Fibroblast of villous mesenchyme (primary cell): ENCODE measurements around the gene METTL22. TPM values are rescaled to one million over a fixed set of nuclear protein-coding genes. Genes with fewer than 3 reads are reported as not detected.

Source experiments
- DNase-seq: peaks from one replicate; pipeline ENCODE4 v3.0.0-alpha.2; 2010; ENCODE audit warnings: low read depth
- H3K4me3 ChIP-seq: 2 replicates; pipeline ENCODE4 v1.5.1; 2011; ENCODE audit warnings: low read depth, mild to moderate bottlenecking, low read length
- total RNA-seq: library from RNA; depleted of rRNA; stranded (reverse); fragments of >200 nt; gene quantifications from 2 replicates; pipeline ENCODE4 v1.2.3, GENCODE V29; 2012
- TF ChIP-seq, protein P1 (sequence below): IDR thresholded peaks from 2 replicates; pipeline ENCODE4 v1.5.1; 2012; ENCODE audit warnings: low read depth, mild to moderate bottlenecking, low read length; ENCODE audit not compliant: insufficient read depth

The METTL22 gene
- total RNA-seq, 1 donor, result 22.5 TPM

DNA sequence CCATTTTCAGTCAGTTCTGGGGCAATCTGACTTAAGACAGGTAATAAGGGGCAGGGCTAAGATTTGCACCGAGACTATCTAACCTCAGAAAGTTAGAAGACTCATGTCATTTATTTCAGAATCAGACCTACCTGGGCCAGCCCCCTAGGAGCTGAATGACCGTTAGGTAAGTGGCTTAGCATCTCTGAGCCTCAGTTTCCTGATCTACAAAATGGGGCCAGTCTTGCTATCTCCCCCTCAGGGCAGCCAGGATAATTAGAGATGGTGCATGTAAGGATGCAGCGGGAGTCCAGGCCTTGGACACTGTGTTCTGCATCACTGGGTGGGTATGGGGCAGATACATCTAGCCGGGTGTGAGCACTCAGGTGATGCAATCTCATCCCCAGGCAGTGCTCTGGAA is 10.4 kb upstream of the METTL22 start:
- H3K4me3 ChIP-seq, result no peak overlapping the region
- no peak for DNase-seq
- TF ChIP-seq, protein P1, sequence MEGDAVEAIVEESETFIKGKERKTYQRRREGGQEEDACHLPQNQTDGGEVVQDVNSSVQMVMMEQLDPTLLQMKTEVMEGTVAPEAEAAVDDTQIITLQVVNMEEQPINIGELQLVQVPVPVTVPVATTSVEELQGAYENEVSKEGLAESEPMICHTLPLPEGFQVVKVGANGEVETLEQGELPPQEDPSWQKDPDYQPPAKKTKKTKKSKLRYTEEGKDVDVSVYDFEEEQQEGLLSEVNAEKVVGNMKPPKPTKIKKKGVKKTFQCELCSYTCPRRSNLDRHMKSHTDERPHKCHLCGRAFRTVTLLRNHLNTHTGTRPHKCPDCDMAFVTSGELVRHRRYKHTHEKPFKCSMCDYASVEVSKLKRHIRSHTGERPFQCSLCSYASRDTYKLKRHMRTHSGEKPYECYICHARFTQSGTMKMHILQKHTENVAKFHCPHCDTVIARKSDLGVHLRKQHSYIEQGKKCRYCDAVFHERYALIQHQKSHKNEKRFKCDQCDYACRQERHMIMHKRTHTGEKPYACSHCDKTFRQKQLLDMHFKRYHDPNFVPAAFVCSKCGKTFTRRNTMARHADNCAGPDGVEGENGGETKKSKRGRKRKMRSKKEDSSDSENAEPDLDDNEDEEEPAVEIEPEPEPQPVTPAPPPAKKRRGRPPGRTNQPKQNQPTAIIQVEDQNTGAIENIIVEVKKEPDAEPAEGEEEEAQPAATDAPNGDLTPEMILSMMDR, result no peak

DNA sequence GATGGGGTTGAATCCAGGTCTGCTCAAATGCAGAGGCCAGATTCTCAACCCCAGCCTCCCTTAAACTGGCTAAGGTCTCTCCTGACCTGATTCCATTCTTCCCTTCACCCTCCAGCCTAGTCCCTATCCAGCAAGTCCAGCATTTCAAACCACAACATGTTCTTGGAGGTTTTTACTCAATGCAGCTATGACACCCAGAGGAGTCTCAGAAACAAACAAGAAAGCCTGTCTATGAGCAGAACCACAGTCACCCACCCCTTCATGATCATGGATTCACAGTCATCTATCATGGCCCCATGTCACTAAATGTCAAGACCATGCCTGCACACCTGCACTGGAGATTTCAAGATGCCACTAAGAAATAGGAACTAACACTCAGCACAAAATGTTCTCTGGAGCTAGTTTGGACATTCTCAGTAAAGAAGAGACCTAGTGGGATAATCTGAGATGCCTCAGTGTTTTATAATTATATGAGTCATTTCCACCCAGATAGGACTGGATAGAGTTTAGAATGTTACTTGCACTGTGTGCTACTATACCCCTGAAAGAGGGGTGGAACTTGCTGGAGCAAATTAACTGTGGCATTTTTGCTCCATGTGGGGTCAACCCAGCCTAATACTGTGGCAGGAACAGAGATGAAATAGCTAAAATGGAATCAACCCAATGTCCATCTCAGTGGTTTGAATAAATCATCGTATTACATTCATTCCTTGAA is 9.5 kb upstream of the METTL22 start:
- no peak for DNase-seq
- TF ChIP-seq, protein P1, result no peak
- no peak overlapping the region for H3K4me3 ChIP-seq

DNA sequence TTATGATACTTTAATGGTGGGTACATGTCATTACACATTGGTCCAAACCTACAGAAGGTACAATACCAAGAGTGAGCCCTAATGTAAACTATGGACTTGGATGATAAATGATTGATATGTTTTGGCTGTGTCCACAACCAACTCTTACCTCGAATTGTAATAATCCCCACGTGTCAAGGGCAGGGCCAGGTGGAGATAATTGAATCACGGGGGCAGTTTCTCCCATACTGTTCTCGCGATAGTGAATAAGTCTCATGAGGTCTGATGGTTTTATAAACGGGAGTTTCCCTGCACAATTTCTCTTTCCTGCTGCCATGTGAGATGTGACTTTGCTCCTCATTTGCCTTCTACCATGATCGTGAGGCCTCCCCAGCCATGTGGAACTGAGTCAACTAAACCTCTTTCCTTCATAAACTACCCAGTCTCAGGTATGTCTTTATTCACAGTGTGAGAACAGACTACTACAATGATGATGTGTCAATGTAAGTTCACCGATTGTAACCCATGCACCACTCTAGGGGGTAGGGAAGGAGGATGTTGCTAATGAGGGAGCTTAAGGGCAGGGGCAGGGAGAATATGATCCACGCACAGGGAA is 7.0 kb upstream of the METTL22 start:
- no peak overlapping the region for H3K4me3 ChIP-seq

DNA sequence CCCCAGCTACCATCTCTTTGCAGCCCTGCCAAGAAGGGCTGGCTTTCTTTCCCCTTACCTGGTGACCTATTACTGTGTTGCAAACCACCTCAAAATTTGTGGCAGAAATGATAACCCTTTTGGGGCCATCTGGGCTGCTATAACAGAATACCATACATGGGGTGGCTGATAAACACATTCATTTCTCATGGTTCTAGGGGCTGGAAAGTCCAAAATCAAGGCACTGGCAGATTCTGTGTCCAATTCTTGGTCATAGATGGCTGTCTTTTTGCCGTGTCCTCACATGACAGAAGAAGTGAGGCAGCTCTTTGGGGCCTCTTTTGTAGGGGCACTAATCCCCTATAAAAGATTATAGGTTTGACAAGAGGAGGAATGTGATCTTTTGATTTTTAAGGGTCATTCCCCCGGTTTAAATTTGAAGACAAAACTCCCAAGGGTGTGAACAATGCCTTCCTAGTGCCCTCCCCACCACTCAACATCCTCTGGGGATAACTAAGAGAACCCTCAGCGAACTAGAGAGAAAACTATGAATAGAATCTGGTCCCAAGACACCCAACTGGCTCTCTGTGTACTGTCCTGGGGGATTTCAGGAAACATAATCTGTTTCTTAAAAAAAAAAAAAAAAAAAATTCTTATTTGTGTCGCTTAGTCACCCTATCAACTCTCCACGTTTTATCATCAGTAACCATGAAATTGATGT is 1.7 kb upstream of the METTL22 start:
- DNase-seq, result no peak
- TF ChIP-seq, protein P1, result no peak
- H3K4me3 ChIP-seq, result no peak overlapping the region

More for the DNA sequence above, 7.0 kb upstream of the METTL22 start:
- TF ChIP-seq, protein P1, result no peak
- no peak for DNase-seq

DNA sequence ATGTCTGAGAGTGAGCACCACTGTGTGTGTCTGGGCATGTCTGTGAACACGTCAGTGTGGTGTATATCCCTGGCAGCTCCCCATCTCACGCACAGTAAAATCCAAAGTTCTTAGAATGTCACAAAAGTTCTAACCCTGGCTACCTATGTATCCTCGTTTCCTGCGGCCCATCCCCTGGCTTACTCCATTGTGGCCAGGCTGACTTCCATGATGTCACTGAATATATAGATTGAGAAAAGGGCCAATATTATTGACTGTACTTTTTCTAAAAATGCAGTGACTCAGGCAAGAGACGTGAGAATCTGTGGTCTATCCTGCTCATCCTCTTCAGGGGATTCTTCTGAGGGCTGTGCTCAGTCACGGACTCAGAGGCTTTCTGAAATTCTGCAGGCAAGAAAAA is 963 bp upstream of the METTL22 start:
- no peak overlapping the region for H3K4me3 ChIP-seq
- no peak for DNase-seq
- TF ChIP-seq, protein P1, result no peak

DNA sequence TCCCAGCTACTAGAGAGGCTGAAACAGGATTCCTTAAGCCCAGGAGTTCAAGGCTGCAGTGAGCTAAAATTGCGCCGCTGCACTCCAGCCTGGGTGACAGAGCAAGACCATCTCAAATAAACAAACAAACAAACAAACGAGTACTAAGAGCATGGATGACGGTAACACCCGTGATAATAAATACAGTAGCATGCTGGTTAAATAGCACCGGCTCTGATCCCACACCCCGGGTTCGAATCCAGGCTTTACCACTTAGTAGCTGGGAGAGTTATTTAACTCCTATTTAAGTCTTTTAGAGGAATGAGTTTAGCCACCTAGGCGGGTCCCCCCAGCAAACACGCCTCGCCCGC is 301 bp upstream of the METTL22 start:
- DNase-seq, result no peak
- TF ChIP-seq, protein P1, result no peak

More for the DNA sequence above, 301 bp upstream of the METTL22 start:
- peak overlapping the region; percentile 95 for H3K4me3 ChIP-seq
